HUES64 (cell line): Measurements from ENCODE around the gene MED14.

ENCODE experiments used
- H3K27ac ChIP-seq: 2 replicates; pipeline ENCODE4 v1.7.0; 2013; ENCODE audit warnings: low read depth, low read length, inconsistent platforms
- H3K27me3 ChIP-seq: 2 replicates; pipeline ENCODE4 v1.6.1; 2013; ENCODE audit warnings: mild to moderate bottlenecking, low read length; ENCODE audit not compliant: insufficient read depth
- H3K36me3 ChIP-seq: 2 replicates; pipeline ENCODE4 v1.6.1; 2013; ENCODE audit warnings: mild to moderate bottlenecking, low read length; ENCODE audit not compliant: insufficient read depth
- H3K4me1 ChIP-seq: 2 replicates; pipeline ENCODE4 v1.6.1; 2013; ENCODE audit warnings: mild to moderate bottlenecking, low read length, moderate library complexity; ENCODE audit not compliant: insufficient read depth
- H3K4me3 ChIP-seq: 2 replicates; pipeline ENCODE4 v1.5.1; 2013; ENCODE audit warnings: mild to moderate bottlenecking, low read length, moderate library complexity
- H3K9ac ChIP-seq: 2 replicates; pipeline ENCODE4 v1.6.1; 2013; ENCODE audit warnings: mild to moderate bottlenecking, low read depth, low read length
- H3K9me3 ChIP-seq: 2 replicates; pipeline ENCODE4 v1.6.1; 2013; ENCODE audit warnings: low read depth, low read length; ENCODE audit not compliant: insufficient read depth
- WGBS: fragments of 150-250, 120-280 bp; methylation state at CpG from one replicate; pipeline ENCODE4 v1.1.7; 2013; ENCODE audit warnings: missing lambda C conversion rate; 5-methylcytosine and 5-hydroxymethylcytosine counted together

The MED14 gene

GRCh38 chrX:40727581-40728252 is 7.6 kb downstream of the MED14 start:
- no peaks in the 10 kb centered on the region for H3K9me3 ChIP-seq
- no peak overlapping the region for H3K27ac ChIP-seq
- no peaks in the 10 kb centered on the region for H3K27me3 ChIP-seq
- H3K4me3 ChIP-seq: no peak overlapping the region
- no peak overlapping the region for H3K9ac ChIP-seq
- H3K4me1 ChIP-seq: peaks cover 4% of the 10 kb centered on the region; the same call in 1 of the 2 replicates
- WGBS: 97% methylated on average over 6 of the region's 6 CpGs
- peaks cover 50% of the 10 kb centered on the region for H3K36me3 ChIP-seq

GRCh38 chrX:40727093-40727492 is 8.2 kb downstream of the MED14 start:
- Histone ChIP-seq H3K27me3 (no peaks in the 10 kb centered on the region), H3K4me3 (no peak overlapping the region), H3K36me3 (peaks cover 50% of the 10 kb centered on the region), H3K4me1 (peaks cover 4% of the 10 kb centered on the region; the same call in 1 of the 2 replicates), H3K9me3 (no peaks in the 10 kb centered on the region), H3K27ac (no peak overlapping the region), H3K9ac (no peak overlapping the region)

GRCh38 chrX:40722930-40723329 is 12.4 kb downstream of the MED14 start:
- Histone ChIP-seq H3K9me3 (no peaks in the 10 kb centered on the region), H3K36me3 (peaks cover 77% of the 10 kb centered on the region), H3K27ac (no peak overlapping the region), H3K4me1 (no peaks in the 10 kb centered on the region), H3K4me3 (no peak overlapping the region), H3K27me3 (no peaks in the 10 kb centered on the region), H3K9ac (no peak overlapping the region)
- WGBS: no CpG with 5 or more reads among the region's 1 CpG

GRCh38 chrX:40721489-40722106 is 13.7 kb downstream of the MED14 start:
- Histone ChIP-seq H3K9me3 (no peaks in the 10 kb centered on the region), H3K36me3 (peaks cover 66% of the 10 kb centered on the region), H3K9ac (no peak overlapping the region), H3K4me1 (no peaks in the 10 kb centered on the region), H3K27me3 (no peaks in the 10 kb centered on the region), H3K4me3 (no peak overlapping the region), H3K27ac (0 out of 2 replicates have a peak overlapping the region, but pooled peaks have one; percentile 41)
- WGBS: 91% methylated on average over 3 of the region's 3 CpGs

- H3K4me3 ChIP-seq: no peak overlapping the region
- 96% methylated on average over 8 of the region's 8 CpGs for WGBS
- H3K36me3 ChIP-seq: peaks cover 58% of the 10 kb centered on the region
- no peaks in the 10 kb centered on the region for H3K27me3 ChIP-seq
- no peaks in the 10 kb centered on the region for H3K4me1 ChIP-seq
- no peak overlapping the region for H3K27ac ChIP-seq
- H3K9me3 ChIP-seq: no peaks in the 10 kb centered on the region
- H3K9ac ChIP-seq: no peak overlapping the region
Observed at GRCh38 chrX:40720792-40721191, 14.6 kb downstream of the MED14 start.

GRCh38 chrX:40720339-40720738 is 15.0 kb downstream of the MED14 start:
- Histone ChIP-seq H3K9me3 (no peaks in the 10 kb centered on the region), H3K4me3 (no peak overlapping the region), H3K4me1 (no peaks in the 10 kb centered on the region), H3K27ac (no peak overlapping the region), H3K36me3 (peaks cover 55% of the 10 kb centered on the region), H3K9ac (no peak overlapping the region), H3K27me3 (no peaks in the 10 kb centered on the region)
- 96% methylated on average over 4 of the region's 4 CpGs for WGBS

- Histone ChIP-seq H3K4me3 (no peak overlapping the region), H3K4me1 (no peaks in the 10 kb centered on the region), H3K9ac (no peak overlapping the region), H3K36me3 (peaks cover 58% of the 10 kb centered on the region), H3K27ac (no peak overlapping the region), H3K27me3 (no peaks in the 10 kb centered on the region), H3K9me3 (no peaks in the 10 kb centered on the region)
Observed at GRCh38 chrX:40719731-40720130, 15.6 kb downstream of the MED14 start.

GRCh38 chrX:40719218-40719617 is 16.1 kb downstream of the MED14 start:
- H3K4me3 ChIP-seq: no peak overlapping the region
- H3K9ac ChIP-seq: no peak overlapping the region
- H3K4me1 ChIP-seq: no peaks in the 10 kb centered on the region
- H3K36me3 ChIP-seq: peaks cover 61% of the 10 kb centered on the region
- no peak overlapping the region for H3K27ac ChIP-seq
- H3K9me3 ChIP-seq: no peaks in the 10 kb centered on the region
- no peaks in the 10 kb centered on the region for H3K27me3 ChIP-seq

- peaks cover 97% of the 10 kb centered on the region for H3K36me3 ChIP-seq
- WGBS: no CpG with 5 or more reads among the region's 1 CpG
- H3K27ac ChIP-seq: no peak overlapping the region
- H3K9ac ChIP-seq: no peak overlapping the region
- no peak overlapping the region for H3K4me3 ChIP-seq
- no peaks in the 10 kb centered on the region for H3K9me3 ChIP-seq
- no peaks in the 10 kb centered on the region for H3K4me1 ChIP-seq
- no peaks in the 10 kb centered on the region for H3K27me3 ChIP-seq
Observed at GRCh38 chrX:40709395-40709794, 25.9 kb downstream of the MED14 start.

GRCh38 chrX:40705658-40706312 is 29.6 kb downstream of the MED14 start:
- no peaks in the 10 kb centered on the region for H3K27me3 ChIP-seq
- no peaks in the 10 kb centered on the region for H3K4me1 ChIP-seq
- no peak overlapping the region for H3K27ac ChIP-seq
- peaks cover 95% of the 10 kb centered on the region for H3K36me3 ChIP-seq
- no peak overlapping the region for H3K4me3 ChIP-seq
- WGBS: 94% methylated on average over 3 of the region's 5 CpGs
- no peaks in the 10 kb centered on the region for H3K9me3 ChIP-seq
- no peak overlapping the region for H3K9ac ChIP-seq

GRCh38 chrX:40700640-40701342 is 34.6 kb downstream of the MED14 start:
- WGBS: 95% methylated on average over 3 of the region's 4 CpGs
- Histone ChIP-seq H3K4me3 (no peak overlapping the region), H3K9ac (no peak overlapping the region), H3K27ac (no peak overlapping the region), H3K36me3 (peaks cover 92% of the 10 kb centered on the region), H3K4me1 (no peaks in the 10 kb centered on the region), H3K9me3 (no peaks in the 10 kb centered on the region), H3K27me3 (no peaks in the 10 kb centered on the region)
